GM18870 (cell line): ENCODE measurements around the gene HABP2.

Experiments used
- ATAC-seq: cut with Tn5 transposase; IDR thresholded peaks from one replicate; pipeline ENCODE4 v1.9.1; 2021; ENCODE audit warnings: moderate library complexity; ENCODE audit not compliant: unreplicated experiment

The HABP2 gene

GRCh38 chr10:113555751-113556150, 2.9 kb downstream of the HABP2 start:
- ATAC-seq = no peak

GRCh38 chr10:113557424-113557862, 4.6 kb downstream of the HABP2 start:
- no peak for ATAC-seq

GRCh38 chr10:113557903-113558321, 5.1 kb downstream of the HABP2 start:
- ATAC-seq = no peak

GRCh38 chr10:113560071-113560470, 7.2 kb downstream of the HABP2 start:
- ATAC-seq = no peak

GRCh38 chr10:113561214-113561613, 8.4 kb downstream of the HABP2 start:
- ATAC-seq = no peak

GRCh38 chr10:113562069-113562468, 9.2 kb downstream of the HABP2 start:
- ATAC-seq = no peak

- ATAC-seq = no peak
Measured at GRCh38 chr10:113562704-113563103, 9.9 kb downstream of the HABP2 start.

GRCh38 chr10:113563306-113564088, 10.6 kb downstream of the HABP2 start:
- peak; percentile 83 for ATAC-seq

- ATAC-seq = no peak
Measured at GRCh38 chr10:113565364-113565763, 12.5 kb downstream of the HABP2 start.

- ATAC-seq = no peak
Measured at GRCh38 chr10:113566888-113567287, 14.0 kb downstream of the HABP2 start.

- no peak for ATAC-seq
Measured at GRCh38 chr10:113569576-113569975, 16.7 kb downstream of the HABP2 start.

GRCh38 chr10:113572520-113573290, 19.9 kb downstream of the HABP2 start:
- no peak for ATAC-seq

GRCh38 chr10:113573368-113573767, 20.5 kb downstream of the HABP2 start:
- ATAC-seq = no peak

GRCh38 chr10:113576852-113577251, 24.0 kb downstream of the HABP2 start:
- ATAC-seq = no peak

GRCh38 chr10:113578773-113579172, 25.9 kb downstream of the HABP2 start:
- no peak for ATAC-seq

GRCh38 chr10:113581092-113581491, 28.2 kb downstream of the HABP2 start:
- no peak for ATAC-seq

- ATAC-seq = no peak
Measured at GRCh38 chr10:113583571-113583970, 30.7 kb downstream of the HABP2 start.

GRCh38 chr10:113585949-113586348, 33.1 kb downstream of the HABP2 start:
- no peak for ATAC-seq

- no peak for ATAC-seq
Measured at GRCh38 chr10:113589201-113589770, 36.4 kb downstream of the HABP2 start.

GRCh38 chr10:113590581-113590980, 37.7 kb downstream of the HABP2 start:
- ATAC-seq = no peak

GRCh38 chr10:113592380-113592779, 39.5 kb downstream of the HABP2 start:
- no peak for ATAC-seq

- no peak for ATAC-seq
Measured at GRCh38 chr10:113594652-113595051, 41.8 kb downstream of the HABP2 start.
